ENCODE measurements around the gene PGAM4.
"Not testable (repeated sequence)": the region's sequence is repeated elsewhere in the genome, so short reads cannot be mapped to it uniquely, and the experiment has no call there.

The PGAM4 gene

GRCh38 chrX:77930581-77930980 lies 38.9 kb downstream of the PGAM4 start:
- H3K36me3 ChIP-seq = no peaks in the 10 kb centered on the region
- DNase-seq = no peak
- no peak overlapping the region for H3K27ac ChIP-seq
- no peak for TF ChIP-seq CTCF (IDR thresholded peaks at IDR 0.05)
- intact Hi-C loops (cut with DNase I; ENCODE audit: low total_unique reads) = no loop called here
- no peaks in the 10 kb centered on the region for H3K9me3 ChIP-seq
- H3K4me3 ChIP-seq = no peak overlapping the region
- no peaks in the 10 kb centered on the region for H3K4me1 ChIP-seq
- no peaks in the 10 kb centered on the region for H3K27me3 ChIP-seq

GRCh38 chrX:77925764-77926163 lies 43.7 kb downstream of the PGAM4 start:
- no peak for TF ChIP-seq CTCF (IDR thresholded peaks at IDR 0.05)
- no peak overlapping the region for H3K4me3 ChIP-seq
- no peaks in the 10 kb centered on the region for H3K9me3 ChIP-seq
- no peaks in the 10 kb centered on the region for H3K27me3 ChIP-seq
- no peak overlapping the region for H3K27ac ChIP-seq
- DNase-seq = no peak
- intact Hi-C loops (cut with DNase I; ENCODE audit: low total_unique reads) = no loop called here
- H3K36me3 ChIP-seq = no peaks in the 10 kb centered on the region
- no peaks in the 10 kb centered on the region for H3K4me1 ChIP-seq

GRCh38 chrX:77924320-77924859 lies 45.0 kb downstream of the PGAM4 start:
- intact Hi-C loops (cut with DNase I; ENCODE audit: low total_unique reads) = no loop called here
- H3K27ac ChIP-seq = no peak overlapping the region
- no peak for TF ChIP-seq CTCF (IDR thresholded peaks at IDR 0.05)
- no peak for DNase-seq
- no peak overlapping the region for H3K4me3 ChIP-seq
- H3K27me3 ChIP-seq = no peaks in the 10 kb centered on the region
- no peaks in the 10 kb centered on the region for H3K36me3 ChIP-seq
- H3K4me1 ChIP-seq = no peaks in the 10 kb centered on the region
- H3K9me3 ChIP-seq = no peaks in the 10 kb centered on the region

GRCh38 chrX:77922787-77923186 lies 46.7 kb downstream of the PGAM4 start:
- no peak for DNase-seq
- Histone ChIP-seq H3K27me3 (no peaks in the 10 kb centered on the region), H3K9me3 (no peaks in the 10 kb centered on the region), H3K4me1 (peaks cover 0 to 4% (median 0%) of the 10 kb centered on the region in 4 donors), H3K36me3 (no peaks in the 10 kb centered on the region), H3K27ac (no peak overlapping the region), H3K4me3 (no peak overlapping the region)
- intact Hi-C loops (cut with DNase I; ENCODE audit: low total_unique reads) = no loop called here
- TF ChIP-seq CTCF (IDR thresholded peaks at IDR 0.05) = no peak

GRCh38 chrX:77919370-77919769 lies 50.1 kb downstream of the PGAM4 start:
- H3K27me3 ChIP-seq; H3K4me3 ChIP-seq; DNase-seq; intact Hi-C loops (cut with DNase I; ENCODE audit: low total_unique reads); H3K4me1 ChIP-seq; H3K9me3 ChIP-seq; H3K27ac ChIP-seq; H3K36me3 ChIP-seq: not testable (repeated sequence)

GRCh38 chrX:77918568-77918967 lies 50.9 kb downstream of the PGAM4 start:
- no peak overlapping the region for H3K27ac ChIP-seq
- H3K9me3 ChIP-seq = no peaks in the 10 kb centered on the region
- no peaks in the 10 kb centered on the region for H3K27me3 ChIP-seq
- no peak for TF ChIP-seq CTCF (IDR thresholded peaks at IDR 0.05)
- peaks cover 0 to 4% (median 0%) of the 10 kb centered on the region in 4 donors for H3K4me1 ChIP-seq
- DNase-seq = no peak
- intact Hi-C loops (cut with DNase I; ENCODE audit: low total_unique reads) = no loop called here
- no peak overlapping the region for H3K4me3 ChIP-seq
- no peaks in the 10 kb centered on the region for H3K36me3 ChIP-seq

All from tibial artery (tissue), 4 donors.